SU-DHL-6 (cell line): ENCODE results near the gene IFT122.

Experiments
- H2AFZ ChIP-seq: fragments of 200-600 bp; sonication (generic); 2 replicates; pipeline ENCODE4 v1.6.1; 2014; ENCODE audit warnings: low read depth, mild to moderate bottlenecking, moderate library complexity, mixed read lengths, antibody characterized with exemption, low read length; ENCODE audit not compliant: severe bottlenecking
- H3F3A ChIP-seq: fragments of 200-600 bp; shearing (Covaris generic); 2 replicates; pipeline ENCODE4 v1.6.0; 2016; ENCODE audit warnings: antibody characterized with exemption, mild to moderate bottlenecking; ENCODE audit not compliant: insufficient read depth
- H3K27ac ChIP-seq: fragments of 200-600 bp; sonication (generic); 2 replicates; pipeline ENCODE4 v1.5.1; 2016; ENCODE audit warnings: low read depth, mild to moderate bottlenecking, low read length, moderate library complexity, mixed read lengths
- H3K27me3 ChIP-seq: fragments of 200-600 bp; sonication (generic), shearing (Covaris generic); 2 replicates; pipeline ENCODE4 v1.6.0; 2014; ENCODE audit warnings: mild to moderate bottlenecking, low read length
- H3K36me3 ChIP-seq: fragments of 200-600 bp; sonication (generic); 2 replicates; pipeline ENCODE4 v1.6.1; 2014; ENCODE audit warnings: mild to moderate bottlenecking, low read length, mixed read lengths
- H3K4me2 ChIP-seq: fragments of 300-600, 200-600 bp; shearing (Covaris generic), sonication (generic); 2 replicates; pipeline ENCODE4 v1.6.0; 2014; ENCODE audit warnings: low read length, low read depth, mild to moderate bottlenecking; ENCODE audit not compliant: poor library complexity, severe bottlenecking
- H3K4me3 ChIP-seq: fragments of 200-600 bp; sonication (generic); 2 replicates; pipeline ENCODE4 v1.5.1; 2014; ENCODE audit warnings: antibody characterized with exemption, low read length, mild to moderate bottlenecking, mixed read lengths; ENCODE audit not compliant: insufficient read depth, poor library complexity, severe bottlenecking
- H3K79me2 ChIP-seq: fragments of 200-600 bp; sonication (generic); 2 replicates; pipeline ENCODE4 v1.6.1; 2014; ENCODE audit warnings: mild to moderate bottlenecking, low read length, moderate library complexity; ENCODE audit not compliant: insufficient read depth
- H3K9ac ChIP-seq: fragments of 200-600 bp; sonication (generic); 2 replicates; pipeline ENCODE4 v1.7.0; 2014; ENCODE audit warnings: mild to moderate bottlenecking, low read length
- H3K9me2 ChIP-seq: fragments of 200-600 bp; sonication (generic); replicated peaks from 2 replicates; pipeline ENCODE4 v1.6.1; 2014; ENCODE audit warnings: low read length; ENCODE audit not compliant: insufficient read depth
- H3K9me3 ChIP-seq: fragments of 200-600 bp; sonication (generic); 2 replicates; pipeline ENCODE4 v1.6.1; 2014; ENCODE audit warnings: low read length, mixed read lengths; ENCODE audit not compliant: insufficient read depth
- H4K20me1 ChIP-seq: fragments of 200-600 bp; sonication (generic); 2 replicates; pipeline ENCODE4 v1.6.1; 2014; ENCODE audit warnings: low read depth, mild to moderate bottlenecking, antibody characterized with exemption, low read length, moderate library complexity, mixed read lengths
- CTCF ChIP-seq: fragments of 200-600 bp; sonication (generic); IDR thresholded peaks from one replicate; pipeline ENCODE4 v1.5.1; 2017; ENCODE audit warnings: antibody characterized with exemption, mild to moderate bottlenecking, low read length, moderate library complexity; ENCODE audit not compliant: insufficient read depth, poor library complexity, severe bottlenecking
- EZH2phosphoT487 ChIP-seq: fragments of 200-600 bp; sonication (generic), shearing (Covaris generic); conservative IDR thresholded peaks from 2 replicates; pipeline ENCODE4 v1.6.1; 2018; ENCODE audit warnings: mild to moderate bottlenecking, antibody characterized with exemption, low read length, moderate library complexity, mixed read lengths

The IFT122 gene

GRCh38 chr3:129518038-129518561 lies 78.1 kb downstream of the IFT122 start:
- H3K4me3 ChIP-seq: no peak overlapping the region
- H3K79me2 ChIP-seq: no peaks in the 10 kb centered on the region
- H3K27ac ChIP-seq: no peak overlapping the region
- H3K4me2 ChIP-seq: no peak overlapping the region
- H2AFZ ChIP-seq: no peak overlapping the region
- no peak for TF ChIP-seq CTCF
- TF ChIP-seq EZH2phosphoT487: no peak
- no peaks in the 10 kb centered on the region for H3F3A ChIP-seq
- no peaks in the 10 kb centered on the region for H3K9me3 ChIP-seq
- H3K9ac ChIP-seq: no peak overlapping the region
- no peaks in the 10 kb centered on the region for H4K20me1 ChIP-seq
- no peaks in the 10 kb centered on the region for H3K27me3 ChIP-seq
- no peaks in the 10 kb centered on the region for H3K36me3 ChIP-seq
- H3K9me2 ChIP-seq: no peaks in the 10 kb centered on the region

- H3K27ac ChIP-seq: no peak overlapping the region
- H3K27me3 ChIP-seq: no peaks in the 10 kb centered on the region
- no peak overlapping the region for H3K4me3 ChIP-seq
- no peak overlapping the region for H2AFZ ChIP-seq
- TF ChIP-seq CTCF (no peak), EZH2phosphoT487 (no peak)
- H3K36me3 ChIP-seq: no peaks in the 10 kb centered on the region
- no peak overlapping the region for H3K4me2 ChIP-seq
- H3K9me3 ChIP-seq: no peaks in the 10 kb centered on the region
- no peaks in the 10 kb centered on the region for H4K20me1 ChIP-seq
- H3K9ac ChIP-seq: no peak overlapping the region
- H3K79me2 ChIP-seq: no peaks in the 10 kb centered on the region
- H3F3A ChIP-seq: no peaks in the 10 kb centered on the region
- H3K9me2 ChIP-seq: no peaks in the 10 kb centered on the region
Measured at GRCh38 chr3:129518581-129518980, 78.6 kb downstream of the IFT122 start.

GRCh38 chr3:129519449-129519848 lies 79.4 kb downstream of the IFT122 start:
- Histone ChIP-seq H3K9ac (no peak overlapping the region), H3F3A (no peaks in the 10 kb centered on the region), H3K9me3 (no peaks in the 10 kb centered on the region), H2AFZ (no peak overlapping the region), H3K27ac (no peak overlapping the region), H3K27me3 (no peaks in the 10 kb centered on the region), H3K36me3 (no peaks in the 10 kb centered on the region), H3K79me2 (no peaks in the 10 kb centered on the region), H3K4me3 (no peak overlapping the region), H3K9me2 (no peaks in the 10 kb centered on the region), H4K20me1 (no peaks in the 10 kb centered on the region), H3K4me2 (no peak overlapping the region)
- no peak for TF ChIP-seq EZH2phosphoT487
- TF ChIP-seq CTCF: no peak
